HepG2 (cell line): ENCODE data around the gene CSTPP1. TPM values are rescaled to one million over a fixed set of nuclear protein-coding genes. Genes with fewer than 3 reads are reported as not detected.

Source experiments
- ATAC-seq: fragments of 200-7000 bp; cut with Tn5 transposase; 3 replicates; pipeline ENCODE4 v1.9.1; 2020; ENCODE audit warnings: mild to moderate bottlenecking, moderate library complexity
- BruUV-seq: library from RNA; stranded (reverse); fragments of 400-500 nt; replicated peaks from 2 replicates; lab custom pipeline; 2021; lab: Mats Ljungman, UMichigan
- CTCF ChIA-PET: fragments of 300-600 bp; formaldehyde crosslinking; extraction: SDS; loops from one replicate; lab custom pipeline; 2021; ENCODE audit warnings: low total read pairs, inconsistent platforms, low intra/inter-chr PET ratio; lab: Yijun Ruan, JAX
- POLR2A ChIA-PET: fragments of 350-600 bp; sonication (Branson Sonifier 250); formaldehyde crosslinking; loops from one replicate; lab custom pipeline; 2020; ENCODE audit warnings: antibody characterized with exemption, inconsistent platforms; lab: Yijun Ruan, JAX
- DNase-seq: peaks from one replicate; pipeline ENCODE4 v3.0.0-alpha.2; 2015; ENCODE audit warnings: low spot score
- FAIRE-seq: peaks from 3 replicates; lab custom pipeline; 2011; peaks lifted over from hg19 to GRCh38; lab: Jason Lieb, UNC
- H2AFZ ChIP-seq: one replicate; pipeline ENCODE4 v1.6.1; 2011; ENCODE audit warnings: low read length, inconsistent platforms
- H3K27ac ChIP-seq: fragments of 300-600 bp; 3 replicates; pipeline ENCODE4 v1.8.0; 2011; ENCODE audit warnings: mixed run types, mild to moderate bottlenecking, mixed read lengths, low read length, inconsistent platforms; ENCODE audit not compliant: insufficient read depth; ENCODE audit errors: extremely low read length
- H3K27me3 ChIP-seq, 2 experiments: fragments of 200-600 bp in 1 of 2; 2 replicates in 1 of 2; 3 replicates in 1 of 2; pipeline versions ENCODE4 v1.6.0 to v1.8.0; 2011; ENCODE audit warnings: low read length in 2 of 2, mild to moderate bottlenecking in 2 of 2, moderate library complexity in 2 of 2, inconsistent platforms in 1 of 2; ENCODE audit not compliant: insufficient read depth in 2 of 2, control insufficient read depth in 1 of 2
- H3K36me3 ChIP-seq, 2 experiments: fragments of 200-600 bp in 1 of 2; replicated peaks in 1 of 2; 2 replicates in 1 of 2; 3 replicates in 1 of 2; pipeline versions ENCODE4 v1.5.1 to v1.8.0; 2011; ENCODE audit warnings: low read length in 2 of 2, inconsistent platforms in 1 of 2; ENCODE audit not compliant: insufficient read depth in 2 of 2, control insufficient read depth in 1 of 2
- H3K4me1 ChIP-seq: 2 replicates; pipeline ENCODE4 v1.5.1; 2012; ENCODE audit warnings: low read length, inconsistent platforms; ENCODE audit not compliant: insufficient read depth
- H3K4me2 ChIP-seq: 2 replicates; pipeline ENCODE4 v1.6.0; 2011; ENCODE audit warnings: low read depth, low read length, inconsistent platforms
- H3K4me3 ChIP-seq, 3 experiments: fragments of 200-600 bp in 1 of 3; sonication (generic), shearing (Covaris generic) in 1 of 3; replicated peaks in 1 of 3; 2 replicates each; pipeline ENCODE4 v1.5.1; 2011 to 2016; ENCODE audit warnings: low read length in 3 of 3, inconsistent platforms in 2 of 3, low read depth in 2 of 3, mild to moderate bottlenecking in 2 of 3, control low read depth in 1 of 3, mixed read lengths in 1 of 3; ENCODE audit not compliant: insufficient read depth in 1 of 3
- H3K79me2 ChIP-seq: one replicate; pipeline ENCODE4 v1.6.1; 2011; ENCODE audit warnings: low read length, inconsistent platforms; ENCODE audit not compliant: insufficient read depth
- H3K9ac ChIP-seq: 2 replicates; pipeline ENCODE4 v1.6.0; 2011; ENCODE audit warnings: mild to moderate bottlenecking, low read depth, low read length, inconsistent platforms; ENCODE audit not compliant: insufficient read depth
- H3K9me3 ChIP-seq: 2 replicates; pipeline ENCODE4 v1.5.1; 2012; ENCODE audit warnings: mild to moderate bottlenecking, low read length
- H4K20me1 ChIP-seq: 2 replicates; pipeline ENCODE4 v1.6.0; 2011; ENCODE audit warnings: inconsistent platforms, mild to moderate bottlenecking, low read length, moderate library complexity; ENCODE audit not compliant: insufficient read depth
- MAFF ChIP-seq: IDR thresholded peaks from 2 replicates; pipeline ENCODE4 v1.6.1; 2011; ENCODE audit warnings: low read depth, low read length, improper control_type of control experiment
- MAFK ChIP-seq, 2 experiments: IDR thresholded peaks in 1 of 2; conservative IDR thresholded peaks in 1 of 2; 2 replicates each; pipeline ENCODE4 v1.6.1; 2011; ENCODE audit warnings: improper control_type of control experiment in 2 of 2, low read length in 2 of 2
- MYPOP ChIP-seq: sonication (generic); formaldehyde crosslinking; IDR thresholded peaks from 2 replicates; pipeline ENCODE4 v1.8.1; 2023; ENCODE audit warnings: mild to moderate bottlenecking, moderate library complexity, missing genetic modification reagents
- PREB ChIP-seq: sonication (generic); formaldehyde crosslinking; IDR thresholded peaks from 2 replicates; pipeline ENCODE4 v1.4.0; 2020; ENCODE audit warnings: missing genetic modification reagents
- ZNF609 ChIP-seq: sonication (generic); formaldehyde crosslinking; IDR thresholded peaks from 2 replicates; pipeline ENCODE4 v1.4.0; 2020; ENCODE audit warnings: mild to moderate bottlenecking, missing genetic modification reagents, borderline replicate concordance
- WGBS: methylation state at CpG from one replicate; pipeline ENCODE4 v1.1.6; 2017; ENCODE audit warnings: low lambda C conversion rate; 5-methylcytosine and 5-hydroxymethylcytosine counted together
- in situ Hi-C: cut with HindIII; loops from 2 replicates; pipeline ENCODE4 v1.10.0; 2017; ENCODE audit warnings: low pct_unique_long_range_greater_than_20kb; ENCODE audit not compliant: extremely low pct_ligation_motif_present
- intact Hi-C: fragments of 100-400 bp; cut with micrococcal nuclease; formaldehyde crosslinking; loops from one replicate; pipeline ENCODE4 v1.10.0; 2022; ENCODE audit not compliant: unreplicated experiment
- polyA plus RNA-seq, 8 experiments: library from polyadenylated mRNA; depleted of rRNA in 3 of 8; stranded (reverse) in 7 of 8; unstranded in 1 of 8; fragments of >200 nt; fragmentation: Illumina TruSeq in 4 of 8; extraction: Trizol in 4 of 8; gene quantifications; 2 replicates each; pipeline versions ENCODE4 v1.2.1 to v1.2.3, GENCODE V29; 2011 to 2016; ENCODE audit warnings: low read depth in 4 of 8, missing spikeins in 1 of 8, mixed read lengths in 1 of 8; ENCODE audit not compliant: insufficient read depth in 1 of 8
- total RNA-seq, 5 experiments: library from RNA; depleted of rRNA; stranded (reverse); fragments of >200 nt; fragmentation: Illumina TruSeq; extraction: Trizol; gene quantifications; 2 replicates each; pipeline ENCODE4 v1.2.3, GENCODE V29; 2016; ENCODE audit warnings: low read depth in 1 of 5

CSTPP1 gene
- total and polyA plus RNA-seq, 2 of the 13 experiments (the other 11 are each of a cell fraction or from before 2014, with no cell fraction given): 12.3 to 14.6 TPM

DNA sequence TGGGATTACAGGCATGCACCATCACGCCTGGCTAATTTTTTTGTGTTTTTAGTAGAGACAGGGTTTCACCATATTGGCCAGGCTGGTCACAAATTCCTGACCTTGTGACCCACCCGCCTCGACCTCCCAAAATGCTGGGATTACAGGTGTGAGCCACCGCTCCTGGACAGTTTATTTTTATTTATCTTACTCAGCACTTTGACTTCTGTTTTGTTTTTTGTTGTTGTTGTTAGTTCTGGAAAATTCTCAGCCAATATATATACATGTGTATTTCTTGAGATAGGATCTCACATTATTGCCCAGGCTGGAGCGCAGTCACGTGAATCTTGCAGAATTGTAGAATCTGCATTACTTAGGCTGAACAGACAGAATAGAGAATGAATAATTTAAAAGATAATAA is 107.6 kb downstream of the CSTPP1 start:
- Histone ChIP-seq H3K79me2 (no peaks in the 10 kb centered on the region), H3K4me2 (no peak overlapping the region)
- TF ChIP-seq PREB: no peak
- TF ChIP-seq ZNF609 (CRISPR knock-in tag): no peak
- peak; percentile 30 to 78; a peak in 2 of 4 replicates for TF ChIP-seq MAFK (conservative IDR thresholded peaks at IDR 0.05 in 1 of 2, IDR thresholded peaks at IDR 0.05 in 1 of 2; ENCODE audit: low read length in 2 of 2)
- no peak for TF ChIP-seq MYPOP (CRISPR knock-in tag)
- peak; percentile 58; the same call in 1 of the 2 replicates for TF ChIP-seq MAFF
- TF ChIP-seq, all 625 proteins: peak for 2
- Histone ChIP-seq H3K27me3 (no peaks in the 10 kb centered on the region), H3K9ac (no peak overlapping the region), H3K36me3 (no peaks in the 10 kb centered on the region), H2AFZ (no peak overlapping the region), H4K20me1 (no peaks in the 10 kb centered on the region), H3K27ac (no peak overlapping the region), H3K4me3 (no peak overlapping the region), H3K4me1 (no peaks in the 10 kb centered on the region), H3K9me3 (no peaks in the 10 kb centered on the region)
- WGBS: 94% methylated on average over 6 of the region's 6 CpGs
- no peak for FAIRE-seq
- DNase-seq: no peak
- ChIA-PET POLR2A (no interaction called here), CTCF (no interaction called here)
- intact Hi-C loops (no loop called here), in situ Hi-C loops (no loop called here)
- no peak for ATAC-seq
- no TSS peak for BruUV-seq
